Endothelial cell of umbilical vein (primary cell): ENCODE data around the gene BTG2. TPM values are rescaled to one million over a fixed set of nuclear protein-coding genes. Genes with fewer than 3 reads are reported as not detected.
A peak's percentile ranks its signal among the peaks of the same experiment; 100 is the strongest.

Experiments
- BruUV-seq: library from RNA; stranded (reverse); fragments of 400-500 nt; replicated peaks from 2 replicates; lab custom pipeline; 2021; lab: Mats Ljungman, UMichigan
- CTCF ChIA-PET: fragments of 300-600, 350-600 bp; sonication (Branson Sonifier 250); formaldehyde crosslinking; loops from one replicate; lab custom pipeline; 2021; ENCODE audit warnings: antibody characterized with exemption, inconsistent platforms; lab: Charles Lee
- POLR2A ChIA-PET: fragments of 300-600, 350-600 bp; sonication (Branson Sonifier 250); formaldehyde crosslinking; loops from one replicate; lab custom pipeline; 2021; ENCODE audit warnings: antibody characterized with exemption, inconsistent platforms; lab: Charles Lee
- DNase-seq: peaks from one replicate; pipeline ENCODE4 v3.0.0-alpha.2; 2011; ENCODE audit warnings: low read depth, low spot score
- FAIRE-seq: peaks from 2 replicates; lab custom pipeline; 2011; peaks lifted over from hg19 to GRCh38; lab: Jason Lieb, UNC
- H2AFZ ChIP-seq: 2 replicates; pipeline ENCODE4 v1.6.0; 2012; ENCODE audit warnings: low read depth, low read length, control low read depth, inconsistent platforms
- H3K27ac ChIP-seq: 2 replicates; pipeline ENCODE4 v1.5.1; 2011; ENCODE audit warnings: low read depth, mild to moderate bottlenecking, control low read depth, low read length, moderate library complexity; ENCODE audit not compliant: insufficient read depth
- H3K27me3 ChIP-seq, 2 experiments: 2 replicates each; pipeline versions ENCODE4 v1.6.0 to v1.6.1; 2011; ENCODE audit warnings: low read length in 2 of 2, mixed read lengths in 1 of 2; ENCODE audit not compliant: control insufficient read depth in 2 of 2, insufficient read depth in 2 of 2
- H3K36me3 ChIP-seq, 2 experiments: 2 replicates in 1 of 2; 3 replicates in 1 of 2; pipeline ENCODE4 v1.5.1; 2011; ENCODE audit warnings: low read length in 2 of 2, mild to moderate bottlenecking in 1 of 2, moderate library complexity in 1 of 2; ENCODE audit not compliant: control insufficient read depth in 2 of 2, insufficient read depth in 2 of 2; ENCODE audit errors: extremely low read depth in 1 of 2
- H3K4me1 ChIP-seq: 3 replicates; pipeline ENCODE4 v1.5.1; 2011; ENCODE audit warnings: mild to moderate bottlenecking, low read length; ENCODE audit not compliant: control insufficient read depth, insufficient read depth; ENCODE audit errors: extremely low read depth
- H3K4me2 ChIP-seq: 2 replicates; pipeline ENCODE4 v1.6.1; 2011; ENCODE audit warnings: low read length, control low read depth, mixed read lengths; ENCODE audit not compliant: insufficient read depth
- H3K4me3 ChIP-seq, 3 experiments: fragments of 200-600 bp in 1 of 3; sonication (generic), shearing (Covaris generic) in 1 of 3; replicated peaks in 1 of 3; 2 replicates each; pipeline ENCODE4 v1.5.1; 2011 to 2016; ENCODE audit warnings: control low read depth in 3 of 3, low read length in 3 of 3, mild to moderate bottlenecking in 2 of 3, inconsistent platforms in 1 of 3, low read depth in 1 of 3, moderate library complexity in 1 of 3; ENCODE audit not compliant: insufficient read depth in 1 of 3
- H3K79me2 ChIP-seq: 2 replicates; pipeline ENCODE4 v1.6.0; 2012; ENCODE audit warnings: low read length, inconsistent platforms; ENCODE audit not compliant: control insufficient read depth, insufficient read depth
- H3K9ac ChIP-seq: replicated peaks from 2 replicates; pipeline ENCODE3; 2011; ENCODE audit warnings: low read length, control low read depth; ENCODE audit not compliant: insufficient read depth; ENCODE audit errors: extremely low read depth
- H3K9me1 ChIP-seq: replicated peaks from 3 replicates; pipeline ENCODE4 v1.6.0; 2011; ENCODE audit warnings: mild to moderate bottlenecking, low read length; ENCODE audit not compliant: control insufficient read depth, insufficient read depth; ENCODE audit errors: extremely low read depth
- H3K9me3 ChIP-seq: replicated peaks from 2 replicates; pipeline ENCODE4 v1.5.1; 2012; ENCODE audit warnings: low read length, inconsistent platforms; ENCODE audit not compliant: control insufficient read depth, insufficient read depth
- H4K20me1 ChIP-seq: replicated peaks from 2 replicates; pipeline ENCODE3; 2011; ENCODE audit warnings: mild to moderate bottlenecking, low read length; ENCODE audit not compliant: control insufficient read depth, insufficient read depth; ENCODE audit errors: extremely low read depth
- CTCF ChIP-seq, 2 donors: IDR thresholded peaks; 1 replicate in 1 of 2; 2 replicates in 1 of 2; pipeline ENCODE4 v1.5.1; 2011; ENCODE audit warnings: low read length in 2 of 2, mild to moderate bottlenecking in 2 of 2, moderate library complexity in 2 of 2, control low read depth in 1 of 2, inconsistent platforms in 1 of 2, low read depth in 1 of 2; ENCODE audit not compliant: insufficient read depth in 1 of 2; ENCODE audit errors: extremely low read depth in 1 of 2
- EZH2 ChIP-seq: IDR thresholded peaks from 2 replicates; pipeline ENCODE4 v1.6.1; 2012; ENCODE audit warnings: borderline replicate concordance, low read depth, mild to moderate bottlenecking, moderate library complexity, low read length, inconsistent platforms; ENCODE audit not compliant: severe bottlenecking
- FOS ChIP-seq: IDR thresholded peaks from 2 replicates; pipeline ENCODE4 v1.6.1; 2011; ENCODE audit warnings: mild to moderate bottlenecking, low read length, moderate library complexity, borderline replicate concordance; ENCODE audit not compliant: insufficient read depth
- GATA2 ChIP-seq: IDR thresholded peaks from 2 replicates; pipeline ENCODE4 v1.7.0; 2011; ENCODE audit warnings: low read depth, mild to moderate bottlenecking, moderate library complexity, mixed read lengths, low read length; ENCODE audit not compliant: insufficient read length, insufficient read depth
- JUN ChIP-seq: IDR thresholded peaks from 2 replicates; pipeline ENCODE4 v1.6.1; 2011; ENCODE audit warnings: borderline replicate concordance, low read depth; ENCODE audit not compliant: insufficient read length, insufficient read depth
- MAX ChIP-seq: IDR thresholded peaks from 2 replicates; pipeline ENCODE4 v1.6.1; 2011; ENCODE audit not compliant: insufficient read depth, insufficient read length
- MYC ChIP-seq: IDR thresholded peaks from one replicate; pipeline ENCODE4 v1.6.1; 2011; ENCODE audit warnings: mild to moderate bottlenecking, low read depth, low read length
- POLR2A ChIP-seq: IDR thresholded peaks from 2 replicates; pipeline ENCODE4 v1.6.1; 2012; ENCODE audit warnings: low read depth, mild to moderate bottlenecking, control low read depth, low read length
- POLR2AphosphoS5 ChIP-seq: IDR thresholded peaks from 2 replicates; pipeline ENCODE4 v1.6.1; 2012; ENCODE audit warnings: low read depth, mild to moderate bottlenecking, control low read depth, low read length, moderate library complexity; ENCODE audit not compliant: insufficient read depth
- dilution Hi-C: fragments of 300-500 bp; cut with MboI; formaldehyde crosslinking; loops from one replicate; pipeline ENCODE4 v1.15.0; 2019; ENCODE audit warnings: low sequenced_read_pairs; ENCODE audit not compliant: extremely low pct_ligation_motif_present
- intact Hi-C: fragments of 100-400 bp; cut with micrococcal nuclease; formaldehyde crosslinking; loops from one replicate; pipeline ENCODE4 v1.10.0; 2022
- polyA plus RNA-seq, 4 experiments: library from polyadenylated mRNA; depleted of rRNA in 3 of 4; stranded (reverse) in 3 of 4; unstranded in 1 of 4; fragments of >200 nt; gene quantifications; 2 replicates each; pipeline versions ENCODE4 v1.2.1 to v1.2.3, GENCODE V29; 2011 to 2012; ENCODE audit warnings: missing spikeins in 1 of 4
- total RNA-seq: library from RNA; stranded (reverse); gene quantifications from 2 replicates; pipeline ENCODE4 v1.2.3, GENCODE V29; 2021

BTG2 gene
- total and polyA plus RNA-seq, 2 donors (not counting 3 experiments of a cell fraction or from before 2014, with no cell fraction given): 35.6 to 50.1 TPM

- peaks cover 3% of the 10 kb centered on the region for H3K4me1 ChIP-seq
- no TSS peak for BruUV-seq
- H3K9me3 ChIP-seq: no peaks in the 10 kb centered on the region
- no peak for FAIRE-seq
- H3K4me3 ChIP-seq: no peak overlapping the region
- POLR2A ChIA-PET: no interaction called here
- H3K9ac ChIP-seq: no peak overlapping the region
- no peaks in the 10 kb centered on the region for H3K79me2 ChIP-seq
- CTCF ChIA-PET: interaction anchor here (1.0 to 19.8 kb wide), 5 partner anchors 9 to 57 kb away, joined by 3 to 1014 read pairs (median 6); no protein-coding TSS in a partner anchor
- H3K4me2 ChIP-seq: no peak overlapping the region
- intact Hi-C loops (no loop called here), dilution Hi-C loops (no loop called here)
- H3K36me3 ChIP-seq: no peaks in the 10 kb centered on the region
- DNase-seq: peak; percentile 48
- peaks cover 9% of the 10 kb centered on the region in 2 experiments for H3K27me3 ChIP-seq
- no peaks in the 10 kb centered on the region for H4K20me1 ChIP-seq
- no peaks in the 10 kb centered on the region for H3K9me1 ChIP-seq
- no peak overlapping the region for H3K27ac ChIP-seq
- H2AFZ ChIP-seq: peak overlapping the region; percentile 28
- TF ChIP-seq GATA2: no peak
- no peak for TF ChIP-seq EZH2
- TF ChIP-seq JUN: no peak
- TF ChIP-seq CTCF (IDR thresholded peaks at IDR 0.05; ENCODE audit: extremely low read depth in 1 of 2, insufficient read depth in 1 of 2, low read depth in 1 of 2, low read length in 2 of 2): no peak
- TF ChIP-seq FOS: no peak
- TF ChIP-seq POLR2A: no peak
- no peak for TF ChIP-seq MAX
- TF ChIP-seq MYC: no peak
- no peak for TF ChIP-seq POLR2AphosphoS5
These were observed 27.0 kb upstream of the BTG2 start for GRCh38 chr1:203278082-203278884.
